T-helper 22 cell (primary cell): ENCODE measurements around the gene CD226.

Experiments
- DNase-seq: peaks from one replicate; pipeline ENCODE4 v3.0.0-alpha.2; 2020; ENCODE audit warnings: low read depth

CD226 gene

GRCh38 chr18:69814861-69815385 is 132.8 kb downstream of the CD226 start:
- no peak for DNase-seq

DNA sequence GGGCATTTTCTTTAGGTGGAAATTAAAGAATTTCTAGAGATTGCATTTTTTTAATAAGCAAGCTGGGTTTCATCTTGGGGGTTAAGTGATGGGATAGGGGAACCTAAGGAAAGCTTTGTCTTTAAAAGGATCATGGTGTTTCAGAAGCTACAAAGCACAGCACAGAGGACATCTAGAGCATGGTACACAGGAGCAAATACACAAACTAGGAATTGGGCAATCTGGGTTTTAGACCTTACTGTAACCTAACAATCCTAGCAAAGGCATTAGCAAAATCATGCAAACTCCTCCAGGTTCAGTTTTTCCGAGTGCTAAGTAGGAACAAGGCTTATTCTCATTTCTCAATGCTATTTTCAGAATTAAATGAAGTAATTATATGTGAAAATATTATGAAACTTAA is 134.1 kb downstream of the CD226 start:
- no peak for DNase-seq

DNA sequence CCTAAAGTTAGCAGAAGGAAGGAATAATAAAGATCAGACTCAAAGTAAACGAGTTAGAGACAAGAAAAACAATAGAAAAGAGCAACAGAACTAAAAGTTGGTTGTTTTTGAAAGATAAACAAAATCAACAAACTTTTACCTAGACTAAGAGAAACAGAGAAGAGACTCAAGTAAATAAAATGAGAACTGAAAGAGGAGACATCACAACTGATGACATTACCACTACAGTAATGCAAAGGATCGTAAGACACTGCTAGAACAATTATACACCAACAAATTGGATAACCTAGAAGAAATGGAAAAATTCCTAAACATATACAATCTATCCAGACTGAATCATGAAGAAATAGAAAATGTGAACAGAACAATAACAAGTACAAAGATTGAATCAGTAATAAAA is 139.3 kb downstream of the CD226 start:
- DNase-seq, result no peak

DNA sequence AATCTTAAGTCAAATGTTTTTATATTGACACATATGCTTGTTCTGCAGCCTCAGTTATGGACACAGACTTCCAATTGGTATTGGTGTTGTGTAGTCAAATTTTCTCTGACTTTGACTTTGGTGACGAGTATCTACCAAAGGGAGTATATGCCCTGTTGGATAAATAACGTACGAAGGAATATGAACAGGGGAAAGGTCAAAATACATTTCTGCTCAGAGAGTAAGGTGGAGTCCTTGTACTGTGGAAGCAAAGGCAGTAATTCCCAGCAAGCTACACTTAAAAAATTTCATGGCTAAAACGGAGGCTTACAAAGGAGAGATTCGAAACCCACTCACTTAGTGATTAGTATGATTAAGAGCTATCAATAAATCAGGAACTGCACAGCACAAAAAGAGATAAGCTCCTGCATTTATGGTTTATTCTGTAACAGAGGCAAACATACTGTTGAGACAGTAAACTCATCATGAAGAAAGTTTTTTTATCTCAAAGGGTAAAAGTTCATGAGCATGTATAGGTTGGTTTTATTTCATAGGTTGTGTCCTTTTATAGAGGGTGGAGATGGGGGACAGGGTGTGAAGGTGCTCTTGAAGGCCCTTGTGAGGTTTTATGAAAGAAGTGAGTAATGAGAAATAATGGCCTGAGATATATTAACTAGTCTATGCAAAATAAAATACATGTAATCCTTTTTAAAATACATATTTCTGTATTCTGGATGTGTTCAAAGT is 142.7 kb downstream of the CD226 start:
- no peak for DNase-seq
